Stimulated activated CD8-positive, alpha-beta memory T cell treated with anti-CD3 and anti-CD28 coated beads, Interleukin-4, amount 100 ng/mL, for 48 hours (primary cell): ENCODE data around the gene ASAP3.

Experiments
- DNase-seq: peaks from one replicate; pipeline ENCODE4 v3.0.0-alpha.2; 2020

Gene ASAP3

DNA sequence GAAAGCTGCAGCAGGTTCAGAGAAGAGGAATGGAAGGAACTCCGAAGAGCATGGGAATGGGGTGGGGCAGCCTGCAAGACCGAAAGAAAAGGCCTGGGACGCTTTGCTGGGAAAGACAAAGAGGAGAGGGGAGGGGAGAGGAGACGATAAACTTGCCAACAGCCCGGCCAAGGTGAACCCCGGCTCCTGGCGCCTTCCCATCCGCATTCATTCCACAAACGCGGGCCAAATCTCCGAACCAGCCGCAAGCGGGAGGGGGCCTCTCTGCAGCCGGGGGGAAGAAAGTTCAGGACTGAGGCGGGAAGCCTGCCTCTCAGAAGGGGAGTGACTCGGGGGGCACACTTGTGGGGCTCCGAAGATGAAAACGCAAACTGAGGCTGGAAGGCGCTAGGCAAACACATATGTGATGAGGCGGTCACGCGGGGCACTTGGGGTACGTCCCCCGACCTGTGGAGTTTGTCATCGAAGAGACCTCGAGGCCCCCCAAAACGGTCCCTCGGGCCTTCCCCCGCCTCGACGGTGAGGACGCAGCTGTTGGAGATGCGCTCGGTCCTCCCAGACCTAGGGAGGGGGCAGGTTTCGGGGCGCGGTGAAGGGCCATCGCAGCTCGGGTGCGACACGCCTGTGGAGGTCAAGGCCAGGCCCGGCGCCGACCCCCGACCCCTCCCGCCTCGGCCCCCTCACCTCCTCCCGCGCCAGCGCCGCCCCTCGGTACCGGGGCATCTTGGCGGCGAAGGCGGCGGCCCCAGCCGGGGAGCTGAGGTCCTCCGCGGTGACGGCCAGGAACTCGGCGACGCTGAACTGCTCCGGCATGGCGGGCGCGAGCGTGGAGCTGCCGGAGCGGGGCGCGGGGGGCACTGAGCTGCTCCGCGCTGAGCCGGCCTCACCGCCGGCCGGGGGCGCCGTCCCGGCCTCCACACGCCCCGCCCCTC lies at the start of gene ASAP3:
TSS of gene ASAP3 (minus strand) at position 859 of the 932 bp plus-strand sequence. CDS start at position 813, 46 bp downstream.
- no peak for DNase-seq

GRCh38 chr1:23533246-23534023 lies 49.5 kb upstream of the ASAP3 start:
- DNase-seq = no peak

- no peak for DNase-seq
Measured at GRCh38 chr1:23531562-23532094, 47.6 kb upstream of the ASAP3 start.

- DNase-seq = peak; percentile 84
Measured at GRCh38 chr1:23530747-23531561, 47.0 kb upstream of the ASAP3 start, which contains the start of gene E2F2. TSS of gene E2F2 (minus strand) at chr1:23531233. CDS start at chr1:23530793, 440 bp downstream.

DNA sequence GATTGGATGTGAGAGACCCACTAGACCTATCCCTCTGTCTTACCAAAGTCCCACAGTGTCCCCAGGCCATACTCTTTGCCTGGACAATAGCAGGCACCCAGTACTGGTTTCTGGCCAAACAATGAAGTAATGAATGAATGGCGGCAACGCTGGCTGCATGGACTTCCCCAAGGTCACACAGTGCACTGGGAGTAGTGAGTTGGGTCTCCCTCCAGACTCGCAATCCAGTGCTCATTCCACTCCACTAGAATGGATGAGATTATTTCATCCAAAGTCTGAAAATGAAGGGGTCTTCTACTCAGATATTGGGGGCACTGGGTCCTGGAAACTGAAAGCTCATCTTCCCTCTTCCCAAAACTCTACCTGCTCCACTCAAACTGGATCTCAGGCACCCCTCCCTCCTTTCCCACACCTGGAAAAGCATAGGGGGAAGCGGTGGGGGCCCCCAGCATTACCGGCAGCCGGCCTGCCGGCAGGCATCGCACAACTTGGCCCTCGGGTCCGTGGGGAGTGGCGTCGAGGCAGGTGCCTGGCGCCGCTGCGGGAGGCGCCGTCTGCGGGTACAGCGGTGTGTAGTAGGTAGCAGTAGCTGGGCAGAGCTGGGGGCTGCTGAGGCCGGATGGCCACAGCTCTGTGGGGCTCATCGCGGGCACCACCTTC lies 46.2 kb upstream of the ASAP3 start:
- DNase-seq = peak; percentile 53

DNA sequence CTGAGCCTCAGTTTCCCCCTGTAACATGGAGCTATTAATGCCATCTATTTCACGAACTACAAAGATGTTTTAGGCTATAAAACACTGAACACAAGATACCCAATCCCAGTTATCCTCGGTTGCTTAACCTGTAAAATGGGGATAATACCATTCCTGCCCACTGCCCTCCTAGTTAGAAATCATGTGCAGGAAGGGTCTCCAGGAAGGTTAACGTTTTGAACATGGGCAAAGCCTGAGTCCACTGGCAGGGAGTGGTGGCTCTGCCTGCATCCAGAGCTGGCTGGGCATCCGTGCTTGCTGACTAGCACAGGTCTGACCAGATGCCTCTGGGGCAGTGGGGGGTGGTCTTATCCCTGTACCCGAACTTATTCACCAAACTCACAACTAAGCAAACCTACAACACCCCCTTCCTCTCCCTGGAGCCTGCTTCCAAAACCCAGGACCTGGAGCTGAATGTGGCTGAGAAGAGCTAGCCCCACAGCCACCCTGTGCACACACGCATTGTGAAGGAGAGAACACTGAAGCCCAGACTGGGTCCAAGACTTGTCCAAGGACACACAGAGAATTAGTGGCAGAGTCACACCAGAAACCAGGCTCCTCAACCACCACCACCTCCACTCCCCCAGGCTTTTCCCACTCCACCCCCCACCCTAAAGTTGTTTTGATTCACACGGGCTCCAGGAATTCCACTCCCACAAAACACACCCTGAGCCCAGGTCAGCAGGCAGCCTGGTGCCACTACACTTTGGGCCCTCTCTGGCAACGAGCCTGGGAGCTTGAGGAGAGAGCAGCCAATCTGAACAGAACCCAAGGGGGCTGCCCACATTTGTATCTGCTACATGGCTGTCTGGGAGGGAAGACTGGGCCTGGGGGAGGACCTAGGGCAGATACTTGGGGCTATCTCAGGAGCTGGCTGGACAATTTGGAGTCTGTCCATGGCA lies 45.4 kb upstream of the ASAP3 start:
- no peak for DNase-seq

DNA sequence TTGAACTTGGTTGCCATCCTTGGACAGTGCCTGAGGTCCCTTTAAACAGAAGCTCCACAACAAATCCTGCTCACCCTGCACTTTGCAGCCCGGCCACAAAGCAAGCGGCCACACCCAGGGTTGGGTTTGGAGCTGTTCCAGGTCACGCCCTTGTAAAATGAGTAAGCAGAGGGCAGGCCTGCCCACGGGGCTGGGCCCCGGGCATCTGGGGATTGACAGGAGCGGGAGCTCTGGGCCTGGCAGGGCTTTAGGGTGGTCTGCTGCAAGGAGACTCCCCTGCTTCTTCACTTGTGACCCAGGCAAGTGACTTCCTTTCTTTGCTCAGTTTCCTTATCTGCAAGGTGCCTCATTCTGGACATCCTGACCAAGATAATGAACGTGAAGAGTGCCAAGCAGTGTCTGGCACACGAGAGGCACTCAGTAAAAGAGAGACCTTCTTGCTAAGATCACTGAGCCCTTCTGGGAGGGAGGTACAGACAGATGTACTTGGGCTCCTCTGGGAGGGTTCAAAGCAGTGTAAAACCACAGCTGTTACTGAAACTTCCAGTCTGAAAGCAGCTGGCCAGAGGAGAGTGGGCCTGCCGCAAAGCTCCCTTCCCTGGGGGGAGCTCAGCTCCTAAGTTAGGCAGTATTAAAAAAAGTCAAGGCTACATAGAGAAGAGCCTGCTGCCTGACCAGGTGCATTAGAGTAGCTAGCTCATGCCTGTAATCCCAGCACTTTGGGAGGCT lies 44.4 kb upstream of the ASAP3 start:
- peak; percentile 90 for DNase-seq

GRCh38 chr1:23527900-23528249 lies 43.9 kb upstream of the ASAP3 start:
- no peak for DNase-seq

DNA sequence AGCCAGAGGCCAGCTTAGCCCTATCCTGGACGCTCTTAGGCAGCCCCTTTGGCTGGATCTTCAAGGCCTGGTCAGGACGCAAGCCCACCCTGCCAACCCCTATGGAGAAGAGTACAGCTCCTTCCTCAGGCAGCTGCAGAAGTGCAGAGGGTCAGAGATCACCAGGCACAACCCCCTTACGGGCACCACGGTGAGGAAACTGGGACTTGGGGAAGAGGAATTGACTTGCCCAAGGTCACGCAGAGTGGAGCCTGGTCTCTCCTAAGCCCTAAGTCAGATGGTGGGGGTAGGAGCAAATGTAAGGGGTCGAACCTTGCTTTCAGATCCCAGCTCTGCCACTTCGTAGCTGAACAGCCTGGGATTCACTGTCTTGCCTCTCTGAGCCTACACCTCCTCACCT lies 43.4 kb upstream of the ASAP3 start:
- DNase-seq = no peak

DNA sequence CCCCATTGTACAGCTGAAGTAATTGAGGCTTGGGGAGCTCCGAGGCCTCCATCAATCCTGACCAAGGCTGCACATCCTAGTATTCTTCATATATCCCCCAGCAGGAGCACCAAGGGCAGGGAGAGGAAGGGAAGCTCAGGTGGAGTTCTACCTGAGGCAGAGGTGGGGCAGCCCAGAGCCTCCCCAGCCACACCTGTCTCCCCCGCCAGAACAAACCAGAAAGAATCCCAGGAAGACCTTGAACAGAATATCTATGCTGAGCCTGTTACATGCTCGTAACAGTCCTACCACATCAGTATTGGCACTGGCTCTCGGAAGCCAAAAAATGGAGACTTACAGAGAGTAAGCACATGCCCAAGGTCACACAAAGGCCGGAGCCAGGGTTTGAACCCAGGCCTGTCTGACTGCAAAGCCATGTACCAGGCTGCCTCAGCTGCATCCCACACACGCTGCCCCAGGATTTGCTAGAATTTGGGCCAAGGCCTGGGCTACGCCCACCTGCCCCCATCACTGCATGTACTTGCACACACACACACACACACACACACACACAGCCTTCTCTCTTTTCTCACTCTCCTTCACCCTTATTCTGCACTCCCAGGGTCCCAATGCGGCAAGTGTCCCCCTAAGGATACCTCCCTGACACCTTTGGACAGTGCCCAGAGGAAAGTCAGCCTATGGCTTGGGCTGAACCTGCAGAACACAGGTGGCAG lies 42.5 kb upstream of the ASAP3 start:
- DNase-seq = no peak

- no peak for DNase-seq
Measured at GRCh38 chr1:23525558-23526250, 41.7 kb upstream of the ASAP3 start.

DNA sequence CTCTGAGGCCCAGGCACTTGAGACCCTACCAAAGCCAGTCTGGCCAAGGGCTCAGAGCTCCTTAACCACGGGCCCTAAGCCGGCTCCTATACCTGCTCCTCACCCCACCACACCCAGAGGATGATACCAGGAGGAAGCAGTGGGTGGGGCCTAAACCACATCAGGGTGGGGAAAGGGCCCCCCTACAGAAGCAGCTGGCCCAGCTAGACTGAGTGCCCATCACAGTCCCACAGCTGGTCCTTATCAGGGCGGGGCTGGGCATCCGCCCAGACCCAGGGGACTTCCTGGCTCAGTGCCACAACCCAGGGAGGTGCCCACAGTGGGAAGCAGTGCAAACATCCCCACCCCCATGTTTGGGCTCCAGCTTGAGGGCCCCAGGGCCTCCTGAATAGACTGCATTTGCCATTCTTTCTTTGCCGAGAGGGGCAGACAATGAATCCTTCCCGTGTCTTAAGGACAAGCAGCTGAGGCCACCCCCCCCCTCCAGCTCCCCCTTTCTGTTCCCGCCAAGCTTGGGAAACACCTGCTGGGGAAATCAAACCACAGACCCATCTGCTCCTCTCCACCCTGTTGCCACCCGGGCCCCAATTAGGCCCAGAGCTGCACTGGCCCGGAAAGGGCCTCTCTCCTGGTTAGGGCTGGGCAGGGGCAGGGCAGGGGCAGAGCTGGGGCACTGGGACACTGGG lies 40.9 kb upstream of the ASAP3 start:
- peak; percentile 44 for DNase-seq

DNA sequence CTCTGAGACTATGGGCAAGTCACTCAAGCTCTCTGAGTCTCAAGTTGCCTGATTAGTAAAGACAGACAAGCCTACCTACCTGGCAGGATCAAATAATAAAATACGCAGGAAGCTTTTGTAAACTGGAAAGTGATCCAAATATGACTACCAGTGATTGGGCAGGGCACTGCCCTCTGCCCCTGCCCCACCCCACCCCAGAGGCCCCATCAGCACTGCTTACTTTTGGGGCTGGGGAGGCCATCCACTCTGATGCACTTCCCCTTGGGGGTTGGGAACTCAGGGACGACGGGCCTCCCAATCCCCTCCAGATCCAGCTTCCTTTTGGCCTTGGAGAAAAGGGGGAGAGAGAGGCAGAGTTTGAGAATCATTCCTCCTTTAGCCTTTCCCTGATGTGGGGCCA lies 40.2 kb upstream of the ASAP3 start:
- DNase-seq = no peak

GRCh38 chr1:23522244-23522982 lies 38.4 kb upstream of the ASAP3 start:
- DNase-seq = no peak

DNA sequence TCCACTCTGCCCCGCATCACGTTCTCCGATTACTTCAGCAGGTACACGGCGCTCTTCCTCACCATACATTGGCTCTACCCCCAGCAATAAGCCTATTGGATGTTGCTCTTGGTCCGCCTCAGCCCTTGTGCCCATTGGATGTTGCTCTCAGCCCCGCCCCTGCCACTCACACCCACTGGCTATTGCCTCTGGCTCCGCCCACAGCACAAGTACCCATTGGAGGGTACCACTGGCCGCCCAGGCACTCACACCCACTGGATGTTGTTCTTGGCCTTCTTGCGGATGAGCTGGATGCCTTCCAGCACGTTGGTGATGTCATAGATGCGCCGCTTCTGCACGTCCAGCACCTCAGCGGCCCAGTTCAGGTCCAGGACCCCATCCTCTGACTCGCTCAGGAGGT lies 37.6 kb upstream of the ASAP3 start:
- DNase-seq = no peak

DNA sequence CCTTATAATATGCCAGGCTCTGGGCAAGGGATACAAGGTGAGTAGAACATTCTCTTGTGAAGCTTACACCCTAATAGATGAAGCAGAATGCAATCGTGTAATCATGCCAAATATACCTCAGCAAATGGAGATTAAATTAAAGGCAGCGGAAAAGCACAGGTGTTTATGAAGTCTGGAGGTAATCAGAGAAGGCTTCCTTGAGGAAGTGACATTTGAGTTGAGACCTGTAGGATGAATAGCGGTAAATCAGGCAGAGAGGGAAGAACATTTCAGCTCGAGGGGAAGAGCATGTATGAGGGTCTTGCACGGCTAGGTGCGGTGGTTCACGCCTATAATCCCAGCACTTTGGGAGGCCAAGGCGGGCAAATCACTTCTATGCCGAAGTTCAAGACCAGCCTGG lies 33.6 kb upstream of the ASAP3 start:
- DNase-seq = no peak

- no peak for DNase-seq
Measured at GRCh38 chr1:23515905-23516304, 31.9 kb upstream of the ASAP3 start.
